ENCODE measurements around the gene CCDC9B.

DNA sequence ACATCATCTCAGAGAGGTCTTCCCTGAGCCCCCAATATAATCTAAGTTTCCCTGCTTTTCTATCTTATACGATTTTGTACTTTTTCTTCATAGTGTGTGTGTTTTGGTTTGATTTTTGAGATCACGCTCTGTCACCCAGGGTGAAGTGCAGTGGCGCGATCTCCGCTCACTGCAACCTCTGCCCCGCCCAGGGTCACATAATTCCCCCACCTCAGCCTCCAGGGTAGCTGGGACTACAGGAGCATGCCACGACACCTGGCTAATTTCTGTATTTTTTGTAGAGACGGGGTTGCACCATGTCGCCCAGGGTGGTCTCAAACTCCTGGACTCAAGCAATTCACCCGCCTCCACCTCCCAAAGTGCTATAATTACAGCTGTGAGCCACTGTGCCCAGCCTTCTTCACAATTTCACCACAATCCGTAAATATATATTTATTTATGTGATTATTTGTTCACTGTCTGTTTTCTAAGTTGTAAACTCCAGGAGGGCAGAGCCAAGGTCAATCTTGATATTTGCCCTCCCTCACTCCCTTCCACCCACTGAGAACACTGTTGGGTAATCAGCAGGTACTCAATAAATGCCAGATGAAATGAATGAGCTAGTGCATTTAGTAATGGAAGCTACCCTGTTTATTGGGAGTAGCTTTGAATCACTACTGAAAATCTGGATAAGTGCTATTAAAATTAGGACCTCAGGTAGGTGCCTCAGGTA lies 41.2 kb upstream of the CCDC9B start:
- TF ChIP-seq EZH2 (IDR thresholded peaks at IDR 0.05), result no peak
- no peak for TF ChIP-seq CTCF (IDR thresholded peaks at IDR 0.05)
- no peak for TF ChIP-seq EZH2phosphoT487 (IDR thresholded peaks at IDR 0.05)
